ENCODE measurements around the gene HEXA. TPM values are rescaled to one million over a fixed set of nuclear protein-coding genes. Genes with fewer than 3 reads are reported as not detected.

The HEXA gene
- total RNA-seq, 4 donors from 2014 or later = 35.7 to 61.2 (median 48.3) TPM

DNA sequence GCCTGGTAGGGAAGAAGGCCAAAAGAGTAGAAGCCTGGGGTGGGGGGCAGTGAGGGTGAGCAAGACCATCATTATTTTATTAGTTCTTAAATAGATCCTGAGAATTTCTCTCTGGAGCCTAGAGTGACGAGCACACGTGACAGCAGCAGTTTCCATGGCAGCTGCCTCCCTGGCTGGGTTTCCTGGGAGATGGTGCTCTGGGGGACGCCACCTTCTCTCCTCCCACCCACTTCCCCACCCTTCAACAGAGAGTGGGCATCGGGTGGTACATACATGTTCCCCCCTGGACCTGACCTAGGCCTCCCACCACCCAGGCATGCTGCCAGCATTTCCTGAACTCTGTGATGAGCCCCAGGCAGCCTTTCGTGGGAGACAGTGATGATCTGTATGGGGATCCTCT is 68.8 kb downstream of the HEXA start:
- WGBS, 2 donors = 56 to 63% methylated on average over 5 of the region's 5 CpGs
- intact Hi-C loops (cut with DNase I; ENCODE audit: low total_unique reads) = no loop called here

DNA sequence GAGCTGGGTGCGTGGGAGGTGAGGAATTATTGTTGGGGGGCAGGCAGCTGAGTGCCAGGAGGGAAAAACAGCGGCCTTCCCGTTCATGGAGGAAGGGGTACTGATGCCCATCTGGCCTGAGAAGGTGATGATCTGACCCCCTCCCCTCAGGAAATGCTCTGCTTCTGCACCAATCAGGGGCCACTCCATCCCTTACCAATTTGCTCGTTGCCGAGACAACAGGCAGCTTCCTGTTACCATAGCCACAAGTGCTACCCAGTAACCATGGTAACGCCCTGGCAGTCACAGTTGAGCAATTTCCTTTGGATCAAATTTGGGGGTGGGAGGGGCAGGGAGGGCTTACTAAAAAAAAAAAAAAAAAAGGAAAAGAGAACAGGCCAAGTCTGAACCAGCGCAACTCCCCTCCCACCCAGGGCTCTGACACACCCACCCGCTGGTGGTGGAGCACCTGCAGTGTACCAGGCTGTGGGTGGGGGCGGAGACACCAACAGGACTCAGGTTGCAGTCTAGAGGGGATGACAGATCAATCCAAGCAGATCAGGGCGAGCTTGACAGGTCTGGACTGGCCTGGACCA is 69.5 kb downstream of the HEXA start:
- intact Hi-C loops (cut with DNase I; ENCODE audit: low total_unique reads) = no loop called here
- DNase-seq (ENCODE audit: low spot score in 2 of 2) = peak in 1 of 2 donors; percentile 31
- 50 to 51% methylated on average over 10 of the region's 10 CpGs for WGBS, 2 donors
- H3K4me3 ChIP-seq (ENCODE audit: low read depth, poor library complexity, severe bottlenecking) = no peak overlapping the region
- TF ChIP-seq POLR2A (IDR thresholded peaks at IDR 0.05) = no peak
- TF ChIP-seq, protein P1, sequence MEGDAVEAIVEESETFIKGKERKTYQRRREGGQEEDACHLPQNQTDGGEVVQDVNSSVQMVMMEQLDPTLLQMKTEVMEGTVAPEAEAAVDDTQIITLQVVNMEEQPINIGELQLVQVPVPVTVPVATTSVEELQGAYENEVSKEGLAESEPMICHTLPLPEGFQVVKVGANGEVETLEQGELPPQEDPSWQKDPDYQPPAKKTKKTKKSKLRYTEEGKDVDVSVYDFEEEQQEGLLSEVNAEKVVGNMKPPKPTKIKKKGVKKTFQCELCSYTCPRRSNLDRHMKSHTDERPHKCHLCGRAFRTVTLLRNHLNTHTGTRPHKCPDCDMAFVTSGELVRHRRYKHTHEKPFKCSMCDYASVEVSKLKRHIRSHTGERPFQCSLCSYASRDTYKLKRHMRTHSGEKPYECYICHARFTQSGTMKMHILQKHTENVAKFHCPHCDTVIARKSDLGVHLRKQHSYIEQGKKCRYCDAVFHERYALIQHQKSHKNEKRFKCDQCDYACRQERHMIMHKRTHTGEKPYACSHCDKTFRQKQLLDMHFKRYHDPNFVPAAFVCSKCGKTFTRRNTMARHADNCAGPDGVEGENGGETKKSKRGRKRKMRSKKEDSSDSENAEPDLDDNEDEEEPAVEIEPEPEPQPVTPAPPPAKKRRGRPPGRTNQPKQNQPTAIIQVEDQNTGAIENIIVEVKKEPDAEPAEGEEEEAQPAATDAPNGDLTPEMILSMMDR (IDR thresholded peaks at IDR 0.05) = no peak

More for the DNA sequence above, 68.8 kb downstream of the HEXA start:
- peak in 1 of 2 donors; percentile 58 for DNase-seq (ENCODE audit: low spot score in 2 of 2)
- H3K4me3 ChIP-seq (ENCODE audit: low read depth, poor library complexity, severe bottlenecking) = no peak overlapping the region
- no peak for TF ChIP-seq POLR2A (IDR thresholded peaks at IDR 0.05)
- TF ChIP-seq, protein P1 (IDR thresholded peaks at IDR 0.05) = no peak

DNA sequence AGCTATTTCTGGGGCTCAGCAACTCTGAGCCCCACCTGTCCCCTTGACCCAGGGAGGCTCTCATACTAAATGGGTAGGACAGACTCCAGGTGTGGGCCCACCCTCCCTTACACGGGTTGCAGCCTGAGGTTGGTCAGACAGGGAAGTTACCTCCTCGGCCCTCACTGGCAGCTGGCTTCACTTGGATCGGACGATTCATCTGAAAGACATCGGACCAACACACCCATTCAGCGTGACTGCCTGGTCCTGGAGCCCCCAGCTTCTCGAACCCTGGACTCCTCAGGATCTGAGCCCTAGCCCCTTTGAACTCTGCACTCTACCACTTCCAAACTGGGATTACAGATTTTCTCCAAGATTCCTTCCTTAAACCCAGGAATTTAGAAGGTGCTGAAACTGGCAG is 71.2 kb downstream of the HEXA start:
- TF ChIP-seq, protein P1 (IDR thresholded peaks at IDR 0.05) = no peak
- TF ChIP-seq POLR2A (IDR thresholded peaks at IDR 0.05) = no peak
- WGBS, 2 donors = 91 to 92% methylated on average over 7 of the region's 7 CpGs
- peak in 1 of 2 donors; percentile 32 for DNase-seq (ENCODE audit: low spot score in 2 of 2)

DNA sequence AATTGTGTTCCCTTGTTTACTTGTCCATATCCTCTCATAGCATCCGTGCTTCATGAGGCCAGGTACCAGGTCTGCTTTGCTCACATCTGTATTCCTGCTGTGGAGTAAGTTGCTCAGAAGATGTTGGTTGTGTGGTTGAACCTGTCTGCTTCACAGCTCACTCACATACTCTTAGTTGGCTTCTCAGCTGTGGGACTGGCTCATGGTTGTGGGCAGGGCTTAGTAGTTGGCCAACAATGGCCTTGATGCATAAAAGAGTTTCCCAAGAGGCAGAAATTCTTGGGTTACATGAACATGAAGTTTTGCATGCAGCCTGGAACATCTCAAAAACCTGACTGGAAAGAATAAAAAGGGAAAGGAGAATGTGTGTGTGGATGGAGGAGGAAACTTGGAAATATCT is 72.9 kb downstream of the HEXA start:
- DNase-seq (ENCODE audit: low spot score in 2 of 2) = no peak
- H3K4me3 ChIP-seq (ENCODE audit: low read depth, poor library complexity, severe bottlenecking) = no peak overlapping the region
- intact Hi-C loops (cut with DNase I; ENCODE audit: low total_unique reads) = no loop called here
- no peak for TF ChIP-seq POLR2A (IDR thresholded peaks at IDR 0.05)
- TF ChIP-seq, protein P1 (IDR thresholded peaks at IDR 0.05) = no peak
- 57 to 74% methylated on average over 1 of the region's 1 CpG for WGBS, 2 donors

More for the DNA sequence above, 71.2 kb downstream of the HEXA start:
- intact Hi-C loops (cut with DNase I; ENCODE audit: low total_unique reads) = no loop called here
- H3K4me3 ChIP-seq (ENCODE audit: low read depth, poor library complexity, severe bottlenecking) = no peak overlapping the region

Other genes with a start within 250 kb of the HEXA start
- 1 to 10 TPM; 4.6 to 5.9 (median 5.1) TPM for gene GRAMD2A, start 178.2 kb downstream of the HEXA start, total RNA-seq
- 100 to 1,000 TPM; 266 to 433 (median 367) TPM for gene PKM, start 144.8 kb downstream of the HEXA start, total RNA-seq
- gene PARP6, start 103.5 kb downstream of the HEXA start, total RNA-seq = 10 to 100 TPM; 47.4 to 61.7 (median 54.8) TPM
- 1 to 10 TPM; 1.2 to 1.8 (median 1.5) TPM for gene CELF6, start 55.9 kb downstream of the HEXA start, total RNA-seq
- gene TMEM202, start 22.3 kb upstream of the HEXA start, total RNA-seq = not detected
- 100 to 1,000 TPM in 3 of 4 donors, 10 to 100 TPM in 1; 71.8 to 126 (median 114) TPM for gene ARIH1, start 98.3 kb upstream of the HEXA start, total RNA-seq

Measured in lower leg skin (tissue), 4 donors.